ENCODE results near the gene LCOR.

The LCOR gene

GRCh38 chr10:97024168-97025073 lies 192.3 kb downstream of the LCOR start:
- FAIRE-seq (no peak), DNase-seq (ENCODE audit: insufficient read length, low spot score) (no peak)
- TF ChIP-seq, protein P1, sequence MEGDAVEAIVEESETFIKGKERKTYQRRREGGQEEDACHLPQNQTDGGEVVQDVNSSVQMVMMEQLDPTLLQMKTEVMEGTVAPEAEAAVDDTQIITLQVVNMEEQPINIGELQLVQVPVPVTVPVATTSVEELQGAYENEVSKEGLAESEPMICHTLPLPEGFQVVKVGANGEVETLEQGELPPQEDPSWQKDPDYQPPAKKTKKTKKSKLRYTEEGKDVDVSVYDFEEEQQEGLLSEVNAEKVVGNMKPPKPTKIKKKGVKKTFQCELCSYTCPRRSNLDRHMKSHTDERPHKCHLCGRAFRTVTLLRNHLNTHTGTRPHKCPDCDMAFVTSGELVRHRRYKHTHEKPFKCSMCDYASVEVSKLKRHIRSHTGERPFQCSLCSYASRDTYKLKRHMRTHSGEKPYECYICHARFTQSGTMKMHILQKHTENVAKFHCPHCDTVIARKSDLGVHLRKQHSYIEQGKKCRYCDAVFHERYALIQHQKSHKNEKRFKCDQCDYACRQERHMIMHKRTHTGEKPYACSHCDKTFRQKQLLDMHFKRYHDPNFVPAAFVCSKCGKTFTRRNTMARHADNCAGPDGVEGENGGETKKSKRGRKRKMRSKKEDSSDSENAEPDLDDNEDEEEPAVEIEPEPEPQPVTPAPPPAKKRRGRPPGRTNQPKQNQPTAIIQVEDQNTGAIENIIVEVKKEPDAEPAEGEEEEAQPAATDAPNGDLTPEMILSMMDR (IDR thresholded peaks at IDR 0.05; ENCODE audit: insufficient read depth, missing control alignments), result no peak

DNA sequence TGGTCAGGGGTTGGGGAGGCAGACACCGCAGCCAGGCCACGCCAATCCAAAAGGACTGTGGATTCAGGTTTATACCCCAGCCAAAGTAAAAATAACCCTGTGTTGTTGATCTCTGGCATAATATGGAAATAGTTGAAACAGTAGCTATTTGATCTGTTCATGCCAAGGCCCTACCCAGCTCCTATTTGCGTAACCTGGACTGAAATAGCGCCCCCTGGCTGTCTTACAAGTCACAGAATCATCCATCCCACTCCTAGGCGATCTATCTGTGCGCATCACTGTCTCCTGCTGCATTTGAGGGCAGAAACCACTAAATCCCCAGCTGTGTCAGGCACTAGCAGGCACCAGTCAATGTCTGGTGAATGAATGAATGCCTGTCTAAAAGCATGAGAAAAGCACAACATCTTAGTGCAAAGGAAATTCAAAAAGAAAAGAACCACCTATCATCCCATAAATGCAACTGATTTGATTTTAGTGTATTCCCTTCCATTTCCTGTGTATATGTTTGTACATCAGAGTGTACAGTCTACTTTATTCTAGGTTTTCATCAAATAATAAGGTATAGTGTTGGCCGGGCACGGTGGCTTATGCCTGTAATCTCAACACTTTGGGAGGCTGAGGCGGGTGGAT lies 193.6 kb downstream of the LCOR start:
- FAIRE-seq (no peak), DNase-seq (ENCODE audit: insufficient read length, low spot score) (peak; percentile 55)
- TF ChIP-seq, protein P1 (IDR thresholded peaks at IDR 0.05; ENCODE audit: insufficient read depth, missing control alignments), result peak; percentile 76

GRCh38 chr10:97028126-97028831 lies 196.2 kb downstream of the LCOR start:
- TF ChIP-seq, protein P1 (IDR thresholded peaks at IDR 0.05; ENCODE audit: insufficient read depth, missing control alignments), result no peak
- FAIRE-seq (no peak), DNase-seq (ENCODE audit: insufficient read length, low spot score) (no peak)

DNA sequence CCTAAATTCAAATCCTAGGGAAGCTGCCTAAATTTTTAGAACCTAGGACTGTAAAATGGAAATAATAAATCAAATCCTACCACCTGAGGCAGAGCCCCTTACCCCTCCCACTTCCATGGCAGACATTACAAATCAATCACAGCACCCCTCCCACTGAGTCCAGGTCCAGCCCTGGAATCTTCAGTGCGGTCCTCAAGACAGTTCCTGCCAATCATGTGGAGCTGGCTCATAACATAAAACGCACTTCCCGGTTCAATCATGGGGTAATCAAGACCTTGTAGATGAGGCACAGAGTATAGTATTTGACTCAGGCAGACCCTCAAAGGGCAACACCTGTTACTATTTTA lies 196.7 kb downstream of the LCOR start:
- DNase-seq (ENCODE audit: insufficient read length, low spot score), result no peak
- TF ChIP-seq, protein P1 (IDR thresholded peaks at IDR 0.05; ENCODE audit: insufficient read depth, missing control alignments), result no peak
- FAIRE-seq, result no peak

GRCh38 chr10:97029271-97029670 lies 197.2 kb downstream of the LCOR start:
- FAIRE-seq (no peak), DNase-seq (ENCODE audit: insufficient read length, low spot score) (no peak)
- TF ChIP-seq, protein P1 (IDR thresholded peaks at IDR 0.05; ENCODE audit: insufficient read depth, missing control alignments), result no peak

- FAIRE-seq, result no peak
- TF ChIP-seq, protein P1 (IDR thresholded peaks at IDR 0.05; ENCODE audit: insufficient read depth, missing control alignments), result no peak
- DNase-seq (ENCODE audit: insufficient read length, low spot score), result no peak
Measured at GRCh38 chr10:97030894-97031293, 198.8 kb downstream of the LCOR start.

All from D721Med (cell line).